ENCODE data around the gene CDHR5. TPM values are rescaled to one million over a fixed set of nuclear protein-coding genes. Genes with fewer than 3 reads are reported as not detected.

Gene CDHR5
- total and polyA plus RNA-seq, 9 of the 15 experiments (the other 6 are each of a cell fraction or from before 2014, with no cell fraction given): 0.16 TPM; not detected in 8

DNA sequence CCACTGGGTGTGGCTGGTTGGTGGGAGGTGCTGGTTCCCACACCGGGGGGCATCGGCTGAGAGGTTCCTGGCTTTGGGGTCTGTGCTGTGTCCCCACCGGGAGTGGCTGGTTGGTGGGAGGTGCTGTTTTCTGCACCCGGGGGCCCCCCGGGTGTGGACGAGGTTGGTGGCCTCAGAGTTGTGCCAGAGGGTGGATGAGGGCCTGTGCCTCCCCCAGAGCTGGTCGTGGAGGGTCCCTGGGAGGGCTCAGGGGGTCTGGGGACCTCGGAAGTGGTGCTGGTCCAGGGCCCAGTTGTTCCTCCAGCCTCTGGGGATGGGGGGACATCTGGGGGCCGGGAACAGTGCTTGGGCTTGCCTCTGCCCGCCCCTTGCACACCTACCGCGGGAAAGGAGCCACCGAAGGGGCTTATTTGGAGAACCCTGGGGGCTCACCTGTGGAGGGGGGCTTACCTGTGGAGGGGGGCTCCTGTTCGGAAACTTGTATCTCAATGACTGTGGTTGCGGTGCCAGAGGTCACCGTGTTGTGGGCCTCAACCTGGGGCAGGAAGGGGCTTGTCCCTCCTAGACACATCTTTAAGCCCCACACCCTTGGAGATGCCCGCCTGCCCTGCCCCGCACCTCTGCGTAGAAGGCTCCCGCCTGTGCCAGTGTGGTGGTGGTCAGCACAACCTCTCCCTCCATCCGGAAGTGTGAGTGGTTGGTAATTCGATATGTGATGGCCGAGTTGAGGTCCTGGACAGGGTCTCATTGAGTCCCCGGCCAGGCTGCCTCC lies 5.7 kb downstream of the CDHR5 start:
- intact Hi-C loops (cut with micrococcal nuclease): loop anchor here (10.0 kb wide), 1 partner anchor 64 kb away; no protein-coding TSS in a partner anchor
- CTCF ChIA-PET (ENCODE audit: low intra/inter-chr PET ratio): no interaction called here
- BruUV-seq (replicated peaks): no TSS peak

GRCh38 chr11:617912-618682 lies 6.7 kb downstream of the CDHR5 start:
- peaks cover 8 to 75% of the 10 kb centered on the region in 2 experiments for H3K4me1 ChIP-seq (replicated peaks in 1 of 2; ENCODE audit: control insufficient read depth in 2 of 2, insufficient read depth in 2 of 2, low read length in 2 of 2)
- ChIA-PET POLR2A (interaction anchor here (0.7 kb wide), 1 partner anchor 194 kb away, joined by 3 read pairs; no protein-coding TSS in a partner anchor), CTCF (ENCODE audit: low intra/inter-chr PET ratio) (no interaction called here)
- intact Hi-C loops (cut with micrococcal nuclease): loop anchor here (10.0 kb wide), 1 partner anchor 63 kb away; no protein-coding TSS in a partner anchor
- DNase-seq (ENCODE audit: extremely low read depth in 1 of 4, low spot score in 3 of 4) (no peak), FAIRE-seq (no peak), ATAC-seq (no peak)
- peaks cover 6% of the 10 kb centered on the region for H3K9me1 ChIP-seq (ENCODE audit: control insufficient read depth, insufficient read depth, low read length)
- peaks cover 3% of the 10 kb centered on the region; the same call in 1 of the 2 replicates for H4K20me1 ChIP-seq (replicated peaks; ENCODE audit: control insufficient read depth, insufficient read depth, low read length)
- no peak overlapping the region for H3K27ac ChIP-seq (ENCODE audit: extremely low read depth, low read depth, low read length)
- peaks cover 9% of the 10 kb centered on the region; the same call in 1 of the 3 replicates for H3K79me2 ChIP-seq (ENCODE audit: control insufficient read depth, insufficient read depth, low read length)
- H3K9ac ChIP-seq (ENCODE audit: insufficient read depth in 1 of 2, low read depth in 2 of 2, low read length in 2 of 2): peak overlapping the region in 1 of 2 experiments; percentile 21; a peak in 2 of 4 replicates
- H3K4me2 ChIP-seq (ENCODE audit: insufficient read depth, low read length): no peak overlapping the region
- in situ Hi-C loops (cut with MboI): no loop called here
- H3K27me3 ChIP-seq (ENCODE audit: control insufficient read depth in 2 of 2, insufficient read depth in 2 of 2, low read length in 2 of 2): no peaks in the 10 kb centered on the region
- TF ChIP-seq POLR2G (IDR thresholded peaks at IDR 0.05; ENCODE audit: low read depth, low read length) (peak; percentile 10; the same call in 1 of the 2 replicates), KAT2B (IDR thresholded peaks at IDR 0.05; ENCODE audit: low read depth, low read length) (no peak)
- 98% methylated on average over 15 of the region's 25 CpGs for WGBS (ENCODE audit: insufficient coverage, low coverage, missing lambda C conversion rate)
- no peaks in the 10 kb centered on the region for H3K9me3 ChIP-seq (replicated peaks; ENCODE audit: control insufficient read depth, insufficient read depth, low read depth, low read length)
- BruUV-seq (replicated peaks): no TSS peak
- H2AFZ ChIP-seq (ENCODE audit: low read depth, low read length): no peak overlapping the region
- no peak overlapping the region for H3K4me3 ChIP-seq
- H3K36me3 ChIP-seq (ENCODE audit: control insufficient read depth, insufficient read depth, low read length): peaks cover 58% of the 10 kb centered on the region; the same call in 2 of the 3 replicates

More for the DNA sequence above, 5.7 kb downstream of the CDHR5 start:
- no peaks in the 10 kb centered on the region; the same call in 1 of the 2 replicates for H4K20me1 ChIP-seq (replicated peaks; ENCODE audit: control insufficient read depth, insufficient read depth, low read length)
- H3K9me3 ChIP-seq (replicated peaks; ENCODE audit: control insufficient read depth, insufficient read depth, low read depth, low read length): no peaks in the 10 kb centered on the region
- no peaks in the 10 kb centered on the region for H3K27me3 ChIP-seq (ENCODE audit: control insufficient read depth in 2 of 2, insufficient read depth in 2 of 2, low read length in 2 of 2)
- no peak overlapping the region for H2AFZ ChIP-seq (ENCODE audit: low read depth, low read length)
- in situ Hi-C loops (cut with MboI): no loop called here
- POLR2A ChIA-PET: no interaction called here
- DNase-seq (ENCODE audit: extremely low read depth in 1 of 4, low spot score in 3 of 4) (no peak), ATAC-seq (no peak), FAIRE-seq (no peak)
- H3K27ac ChIP-seq (ENCODE audit: extremely low read depth, low read depth, low read length): no peak overlapping the region
- WGBS (ENCODE audit: insufficient coverage, low coverage, missing lambda C conversion rate): 90% methylated on average over 23 of the region's 24 CpGs
- TF ChIP-seq POLR2G (IDR thresholded peaks at IDR 0.05; ENCODE audit: low read depth, low read length): peak; percentile 57
- no peak for TF ChIP-seq HDAC2 (IDR thresholded peaks at IDR 0.05)
- peak; percentile 67 for TF ChIP-seq RBM22 (IDR thresholded peaks at IDR 0.05; ENCODE audit: low read depth, low read length, poor library complexity, severe bottlenecking)
- H3K4me1 ChIP-seq (replicated peaks in 1 of 2; ENCODE audit: control insufficient read depth in 2 of 2, insufficient read depth in 2 of 2, low read length in 2 of 2): peaks cover 8 to 75% of the 10 kb centered on the region in 2 experiments
- peak overlapping the region in 1 of 2 experiments; percentile 60; a peak in 2 of 4 replicates for H3K9ac ChIP-seq (ENCODE audit: insufficient read depth in 1 of 2, low read depth in 2 of 2, low read length in 2 of 2)
- no peak overlapping the region for H3K4me3 ChIP-seq
- peaks cover 51% of the 10 kb centered on the region; the same call in 2 of the 3 replicates for H3K36me3 ChIP-seq (ENCODE audit: control insufficient read depth, insufficient read depth, low read length)
- peaks cover 6% of the 10 kb centered on the region for H3K9me1 ChIP-seq (ENCODE audit: control insufficient read depth, insufficient read depth, low read length)
- no peak overlapping the region for H3K4me2 ChIP-seq (ENCODE audit: insufficient read depth, low read length)
- peaks cover 4% of the 10 kb centered on the region; the same call in 1 of the 3 replicates for H3K79me2 ChIP-seq (ENCODE audit: control insufficient read depth, insufficient read depth, low read length)
